WTC11 (cell line): ENCODE measurements around the gene TASP1. TPM values are rescaled to one million over a fixed set of nuclear protein-coding genes. Genes with fewer than 3 reads are reported as not detected.
"Not testable (repeated sequence)": the region's sequence is repeated elsewhere in the genome, so short reads cannot be mapped to it uniquely, and the experiment has no call there.

Experiments used
- ATAC-seq: fragments of 200-7000 bp; cut with Tn5 transposase; 2 replicates; pipeline ENCODE4 v1.10.0; 2021; ENCODE audit warnings: mild to moderate bottlenecking, moderate library complexity
- CTCF ChIA-PET: fragments of 300-600 bp; sonication (Branson Sonifier 250); formaldehyde crosslinking; loops from one replicate; lab custom pipeline; 2021; ENCODE audit warnings: antibody characterized with exemption; lab: Charles Lee
- POLR2A ChIA-PET: fragments of 350-600 bp; sonication (Branson Sonifier 250); formaldehyde crosslinking; loops from one replicate; lab custom pipeline; 2021; ENCODE audit warnings: antibody characterized with exemption; lab: Charles Lee
- DNase-seq: peaks from one replicate; pipeline ENCODE4 v3.0.0; 2021; ENCODE audit warnings: low spot score
- H3K27ac Mint-ChIP-seq: 2 replicates; pipeline ENCODE4 v1.8.0; 2021; ENCODE audit warnings: mixed read lengths
- H3K27me3 Mint-ChIP-seq: 2 replicates; pipeline ENCODE4 v1.8.0; 2021; ENCODE audit warnings: low read depth, mild to moderate bottlenecking, moderate library complexity, mixed read lengths
- H3K36me3 Mint-ChIP-seq: 2 replicates; pipeline ENCODE4 v1.8.0; 2021; ENCODE audit warnings: mixed read lengths
- H3K4me1 Mint-ChIP-seq: 2 replicates; pipeline ENCODE4 v1.8.0; 2022; ENCODE audit warnings: mixed read lengths
- H3K4me3 Mint-ChIP-seq: 2 replicates; pipeline ENCODE4 v1.8.0; 2021; ENCODE audit warnings: mild to moderate bottlenecking, moderate library complexity, mixed read lengths
- H3K9me3 Mint-ChIP-seq: 2 replicates; pipeline ENCODE4 v1.8.0; 2021; ENCODE audit warnings: mixed read lengths
- AR ChIP-seq: fragments of 250-450 bp; sonication (Bioruptor Pico); IDR thresholded peaks from 2 replicates; pipeline ENCODE4 v1.9.0; 2021; ENCODE audit warnings: mild to moderate bottlenecking
- ATF3 ChIP-seq: sonication (generic); formaldehyde crosslinking; conservative IDR thresholded peaks from 2 replicates; pipeline ENCODE4 v1.8.1; 2022; ENCODE audit warnings: mild to moderate bottlenecking, missing genetic modification reagents
- CBFB ChIP-seq: sonication (generic); formaldehyde crosslinking; IDR thresholded peaks from 2 replicates; pipeline ENCODE4 v1.8.1; 2022; ENCODE audit warnings: mild to moderate bottlenecking, low read depth, missing genetic modification reagents
- SOX15 ChIP-seq: fragments of 250-450 bp; sonication (Bioruptor Pico); IDR thresholded peaks from 2 replicates; pipeline ENCODE4 v1.9.0; 2021; ENCODE audit warnings: mild to moderate bottlenecking
- SP1 ChIP-seq: sonication (generic); formaldehyde crosslinking; conservative IDR thresholded peaks from 2 replicates; pipeline ENCODE4 v1.8.1; 2022; ENCODE audit warnings: missing genetic modification reagents
- USF2 ChIP-seq: sonication (generic); formaldehyde crosslinking; IDR thresholded peaks from 2 replicates; pipeline ENCODE4 v1.8.1; 2023; ENCODE audit warnings: mild to moderate bottlenecking, missing genetic modification reagents, moderate library complexity
- ZMAT4 ChIP-seq: fragments of 250-450 bp; sonication (Bioruptor Pico); IDR thresholded peaks from 2 replicates; pipeline ENCODE4 v1.9.0; 2021; ENCODE audit warnings: mild to moderate bottlenecking
- ZNF138 ChIP-seq: sonication (generic); formaldehyde crosslinking; conservative IDR thresholded peaks from 2 replicates; pipeline ENCODE4 v1.8.1; 2022; ENCODE audit warnings: mild to moderate bottlenecking, moderate library complexity, missing genetic modification reagents
- ZNF219 ChIP-seq: sonication (generic); formaldehyde crosslinking; IDR thresholded peaks from 2 replicates; pipeline ENCODE4 v1.8.0; 2023; ENCODE audit warnings: missing genetic modification reagents, mild to moderate bottlenecking, borderline replicate concordance
- ZNF232 ChIP-seq: sonication (generic); formaldehyde crosslinking; IDR thresholded peaks from 2 replicates; pipeline ENCODE4 v1.8.0; 2022; ENCODE audit warnings: mild to moderate bottlenecking, missing genetic modification reagents
- ZNF263 ChIP-seq: sonication (generic); formaldehyde crosslinking; IDR thresholded peaks from 2 replicates; pipeline ENCODE4 v1.8.1; 2022; ENCODE audit warnings: low read depth, mild to moderate bottlenecking, moderate library complexity, missing genetic modification reagents
- ZNF396 ChIP-seq: fragments of 250-450 bp; sonication (Bioruptor Pico); IDR thresholded peaks from 2 replicates; pipeline ENCODE4 v1.8.0; 2021; ENCODE audit warnings: mild to moderate bottlenecking, moderate library complexity, borderline replicate concordance
- ZNF416 ChIP-seq: fragments of 250-450 bp; sonication (Bioruptor Pico); IDR thresholded peaks from 2 replicates; pipeline ENCODE4 v1.9.0; 2021; ENCODE audit warnings: mild to moderate bottlenecking, inconsistent platforms
- total RNA-seq: library from RNA; stranded (reverse); gene quantifications from 3 replicates; pipeline ENCODE4 v1.2.3, GENCODE V29; 2021
- TF ChIP-seq, protein P1 (sequence below): fragments of 200-600 bp; IDR thresholded peaks from 2 replicates; pipeline ENCODE4 v1.8.0; 2022; ENCODE audit warnings: antibody characterized with exemption
- TF ChIP-seq, protein P2 (sequence below): sonication (generic); formaldehyde crosslinking; IDR thresholded peaks from 2 replicates; pipeline ENCODE4 v1.8.0; 2022; ENCODE audit warnings: missing genetic modification reagents
- TF ChIP-seq, protein P3 (sequence below): sonication (generic); formaldehyde crosslinking; IDR thresholded peaks from 2 replicates; pipeline ENCODE4 v1.8.1; 2022; ENCODE audit warnings: missing genetic modification reagents, borderline replicate concordance

TASP1 gene
- total RNA-seq, 1 experiment from 2014 or later: 12.4 TPM

DNA sequence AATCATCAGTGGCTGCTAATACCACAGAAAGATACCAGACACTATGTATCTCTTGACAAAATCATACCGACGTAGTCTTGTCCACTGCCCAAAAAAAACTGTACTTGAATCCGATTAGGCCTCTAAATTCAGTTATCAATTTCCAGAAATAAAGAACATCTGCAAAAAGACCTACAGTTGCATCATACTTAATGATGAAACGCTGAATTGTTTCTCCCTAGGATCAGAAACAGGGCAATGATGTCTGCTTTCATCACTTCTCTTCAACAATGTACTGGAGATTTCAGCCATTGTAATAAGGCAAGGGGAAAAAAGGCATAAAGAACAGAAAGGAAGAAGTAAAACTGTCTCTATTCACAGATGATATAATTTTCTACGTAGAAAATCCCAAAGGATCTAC, 152.0 kb downstream of the TASP1 start (continued):
- TF ChIP-seq ZMAT4 (CRISPR knock-in tag) (no peak), AR (CRISPR knock-in tag) (no peak), ZNF416 (CRISPR knock-in tag) (no peak)
- TF ChIP-seq, all 79 proteins: peak for 0

DNA sequence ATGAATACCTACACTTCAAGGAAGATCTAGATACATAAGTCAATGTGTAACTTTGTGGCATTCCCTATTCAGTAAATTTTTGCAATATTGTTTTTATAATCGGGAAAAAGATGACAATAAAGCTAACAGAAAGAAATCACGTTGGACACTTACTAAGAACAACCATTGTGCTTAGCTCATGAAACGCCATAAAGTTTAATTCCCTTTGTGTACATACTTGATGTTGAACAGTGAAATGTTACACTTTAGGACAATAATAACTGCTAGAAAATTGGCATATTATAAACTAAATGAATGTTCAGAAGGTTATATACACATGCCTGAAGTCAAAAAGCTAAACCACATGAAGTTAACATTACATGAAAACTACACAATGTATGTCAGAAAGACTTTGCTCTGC, 153.2 kb downstream of the TASP1 start:
- no peaks in the 10 kb centered on the region for H3K27me3 Mint-ChIP-seq
- H3K4me1 Mint-ChIP-seq: peaks cover 7% of the 10 kb centered on the region
- no peak overlapping the region for H3K27ac Mint-ChIP-seq
- TF ChIP-seq ZNF263 (CRISPR knock-in tag): no peak
- no peak for TF ChIP-seq ZNF219 (CRISPR knock-in tag)
- TF ChIP-seq, protein P1, sequence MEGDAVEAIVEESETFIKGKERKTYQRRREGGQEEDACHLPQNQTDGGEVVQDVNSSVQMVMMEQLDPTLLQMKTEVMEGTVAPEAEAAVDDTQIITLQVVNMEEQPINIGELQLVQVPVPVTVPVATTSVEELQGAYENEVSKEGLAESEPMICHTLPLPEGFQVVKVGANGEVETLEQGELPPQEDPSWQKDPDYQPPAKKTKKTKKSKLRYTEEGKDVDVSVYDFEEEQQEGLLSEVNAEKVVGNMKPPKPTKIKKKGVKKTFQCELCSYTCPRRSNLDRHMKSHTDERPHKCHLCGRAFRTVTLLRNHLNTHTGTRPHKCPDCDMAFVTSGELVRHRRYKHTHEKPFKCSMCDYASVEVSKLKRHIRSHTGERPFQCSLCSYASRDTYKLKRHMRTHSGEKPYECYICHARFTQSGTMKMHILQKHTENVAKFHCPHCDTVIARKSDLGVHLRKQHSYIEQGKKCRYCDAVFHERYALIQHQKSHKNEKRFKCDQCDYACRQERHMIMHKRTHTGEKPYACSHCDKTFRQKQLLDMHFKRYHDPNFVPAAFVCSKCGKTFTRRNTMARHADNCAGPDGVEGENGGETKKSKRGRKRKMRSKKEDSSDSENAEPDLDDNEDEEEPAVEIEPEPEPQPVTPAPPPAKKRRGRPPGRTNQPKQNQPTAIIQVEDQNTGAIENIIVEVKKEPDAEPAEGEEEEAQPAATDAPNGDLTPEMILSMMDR: no peak
- TF ChIP-seq CBFB (CRISPR knock-in tag): no peak
- no peak for TF ChIP-seq ZMAT4 (CRISPR knock-in tag)
- TF ChIP-seq ATF3 (CRISPR knock-in tag): no peak
- no peak for TF ChIP-seq SOX15 (CRISPR knock-in tag)
- no peak for TF ChIP-seq ZNF138 (CRISPR knock-in tag)
- no peak for TF ChIP-seq SP1 (CRISPR knock-in tag)
- TF ChIP-seq USF2 (CRISPR knock-in tag): no peak
- TF ChIP-seq, protein P2, sequence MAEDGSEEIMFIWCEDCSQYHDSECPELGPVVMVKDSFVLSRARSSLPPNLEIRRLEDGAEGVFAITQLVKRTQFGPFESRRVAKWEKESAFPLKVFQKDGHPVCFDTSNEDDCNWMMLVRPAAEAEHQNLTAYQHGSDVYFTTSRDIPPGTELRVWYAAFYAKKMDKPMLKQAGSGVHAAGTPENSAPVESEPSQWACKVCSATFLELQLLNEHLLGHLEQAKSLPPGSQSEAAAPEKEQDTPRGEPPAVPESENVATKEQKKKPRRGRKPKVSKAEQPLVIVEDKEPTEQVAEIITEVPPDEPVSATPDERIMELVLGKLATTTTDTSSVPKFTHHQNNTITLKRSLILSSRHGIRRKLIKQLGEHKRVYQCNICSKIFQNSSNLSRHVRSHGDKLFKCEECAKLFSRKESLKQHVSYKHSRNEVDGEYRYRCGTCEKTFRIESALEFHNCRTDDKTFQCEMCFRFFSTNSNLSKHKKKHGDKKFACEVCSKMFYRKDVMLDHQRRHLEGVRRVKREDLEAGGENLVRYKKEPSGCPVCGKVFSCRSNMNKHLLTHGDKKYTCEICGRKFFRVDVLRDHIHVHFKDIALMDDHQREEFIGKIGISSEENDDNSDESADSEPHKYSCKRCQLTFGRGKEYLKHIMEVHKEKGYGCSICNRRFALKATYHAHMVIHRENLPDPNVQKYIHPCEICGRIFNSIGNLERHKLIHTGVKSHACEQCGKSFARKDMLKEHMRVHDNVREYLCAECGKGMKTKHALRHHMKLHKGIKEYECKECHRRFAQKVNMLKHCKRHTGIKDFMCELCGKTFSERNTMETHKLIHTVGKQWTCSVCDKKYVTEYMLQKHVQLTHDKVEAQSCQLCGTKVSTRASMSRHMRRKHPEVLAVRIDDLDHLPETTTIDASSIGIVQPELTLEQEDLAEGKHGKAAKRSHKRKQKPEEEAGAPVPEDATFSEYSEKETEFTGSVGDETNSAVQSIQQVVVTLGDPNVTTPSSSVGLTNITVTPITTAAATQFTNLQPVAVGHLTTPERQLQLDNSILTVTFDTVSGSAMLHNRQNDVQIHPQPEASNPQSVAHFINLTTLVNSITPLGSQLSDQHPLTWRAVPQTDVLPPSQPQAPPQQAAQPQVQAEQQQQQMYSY (CRISPR knock-in tag): no peak
- TF ChIP-seq ZNF232 (CRISPR knock-in tag): no peak
- TF ChIP-seq ZNF396: no peak
- TF ChIP-seq, protein P3, sequence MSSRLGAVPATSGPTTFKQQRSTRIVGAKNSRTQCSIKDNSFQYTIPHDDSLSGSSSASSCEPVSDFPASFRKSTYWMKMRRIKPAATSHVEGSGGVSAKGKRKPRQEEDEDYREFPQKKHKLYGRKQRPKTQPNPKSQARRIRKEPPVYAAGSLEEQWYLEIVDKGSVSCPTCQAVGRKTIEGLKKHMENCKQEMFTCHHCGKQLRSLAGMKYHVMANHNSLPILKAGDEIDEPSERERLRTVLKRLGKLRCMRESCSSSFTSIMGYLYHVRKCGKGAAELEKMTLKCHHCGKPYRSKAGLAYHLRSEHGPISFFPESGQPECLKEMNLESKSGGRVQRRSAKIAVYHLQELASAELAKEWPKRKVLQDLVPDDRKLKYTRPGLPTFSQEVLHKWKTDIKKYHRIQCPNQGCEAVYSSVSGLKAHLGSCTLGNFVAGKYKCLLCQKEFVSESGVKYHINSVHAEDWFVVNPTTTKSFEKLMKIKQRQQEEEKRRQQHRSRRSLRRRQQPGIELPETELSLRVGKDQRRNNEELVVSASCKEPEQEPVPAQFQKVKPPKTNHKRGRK: no peak
- DNase-seq (no peak), ATAC-seq (no peak)
- CTCF ChIA-PET: no interaction called here
- H3K4me3 Mint-ChIP-seq: no peak overlapping the region
- peaks cover 11% of the 10 kb centered on the region for H3K9me3 Mint-ChIP-seq
- POLR2A ChIA-PET: no interaction called here
- peaks cover 21% of the 10 kb centered on the region for H3K36me3 Mint-ChIP-seq

- H3K27ac Mint-ChIP-seq, H3K4me1 Mint-ChIP-seq, H3K4me3 Mint-ChIP-seq, ATAC-seq, H3K27me3 Mint-ChIP-seq, CTCF ChIA-PET, DNase-seq, POLR2A ChIA-PET: not testable (repeated sequence)
- peaks cover 24% of the 10 kb centered on the region for H3K36me3 Mint-ChIP-seq
- peaks cover 11% of the 10 kb centered on the region for H3K9me3 Mint-ChIP-seq
Measured at GRCh38 chr20:13485019-13485418, 153.7 kb downstream of the TASP1 start.

DNA sequence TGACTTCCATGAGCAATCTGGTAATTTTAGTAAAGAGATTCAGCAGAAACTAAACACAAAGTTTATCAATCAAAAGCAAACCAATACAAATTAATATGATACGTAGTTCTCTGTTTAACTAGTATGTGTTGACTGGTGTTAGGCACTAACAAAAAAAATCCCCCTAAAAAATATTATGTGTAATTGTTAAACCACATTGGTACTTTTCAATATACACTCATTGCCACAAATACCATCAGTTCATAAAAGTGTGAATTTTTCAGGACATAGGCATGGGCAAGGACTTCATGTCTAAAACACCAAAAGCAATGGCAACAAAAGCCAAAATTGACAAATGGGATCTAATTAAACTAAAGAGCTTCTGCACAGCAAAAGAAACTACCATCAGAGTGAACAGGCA, 155.3 kb downstream of the TASP1 start:
- POLR2A ChIA-PET: not testable (repeated sequence)
- H3K9me3 Mint-ChIP-seq: peaks cover 11% of the 10 kb centered on the region

More for the DNA sequence above, 155.3 kb downstream of the TASP1 start:
- H3K27ac Mint-ChIP-seq, H3K27me3 Mint-ChIP-seq, DNase-seq, H3K4me3 Mint-ChIP-seq, H3K4me1 Mint-ChIP-seq, CTCF ChIA-PET, ATAC-seq: not testable (repeated sequence)
- peaks cover 24% of the 10 kb centered on the region for H3K36me3 Mint-ChIP-seq
